ENCODE results near the gene TAS1R2. TPM values are rescaled to one million over a fixed set of nuclear protein-coding genes. Genes with fewer than 3 reads are reported as not detected.

TAS1R2 gene
- total and polyA plus RNA-seq, 9 of the 15 experiments (the other 6 are each of a cell fraction or from before 2014, with no cell fraction given): not detected

DNA sequence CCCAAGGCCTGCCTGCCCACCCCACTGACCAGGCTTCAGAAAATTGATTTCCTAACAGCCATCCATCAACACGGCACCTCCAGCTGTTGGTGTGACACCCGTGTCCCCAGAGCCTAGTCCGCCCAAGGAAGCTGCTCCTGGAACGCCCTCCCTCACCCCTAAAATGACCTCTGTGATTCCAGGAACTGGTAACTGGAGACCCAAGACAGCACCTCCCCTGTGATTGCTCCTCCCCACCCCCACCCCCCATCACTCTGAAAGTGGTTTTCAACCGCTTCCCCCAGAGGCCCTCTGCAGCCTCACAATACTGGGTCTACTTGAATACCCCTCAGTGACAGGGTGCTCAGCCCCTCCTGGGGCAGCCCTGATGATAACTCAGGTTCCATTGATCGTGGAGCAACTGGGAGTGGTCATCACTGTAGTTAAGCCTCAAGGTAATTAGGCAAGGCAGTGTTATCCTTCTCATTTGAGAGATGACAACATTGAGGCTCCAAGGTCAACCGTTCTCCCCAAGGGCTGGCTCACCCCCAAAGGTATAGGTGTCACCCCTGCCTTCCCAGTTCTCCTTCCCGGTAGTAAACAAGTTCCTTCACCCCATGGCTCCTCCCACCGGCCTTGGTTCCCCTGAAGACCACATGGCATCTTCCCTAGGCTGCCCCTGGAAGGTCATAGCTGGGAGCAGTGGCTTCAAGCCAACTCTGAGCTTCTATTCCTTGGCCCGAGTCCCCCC is 52.0 kb downstream of the TAS1R2 start (continued):
- TF ChIP-seq TCFL5 (CRISPR knock-in tag; conservative IDR thresholded peaks at IDR 0.05): no peak
- no peak for TF ChIP-seq NELFE (IDR thresholded peaks at IDR 0.05; ENCODE audit: insufficient read depth, insufficient read length)
- peak in 1 of 2 experiments; percentile 43; a peak in 1 of 4 replicates for TF ChIP-seq SRF (CRISPR knock-in tag; IDR thresholded peaks at IDR 0.05)
- no peak for TF ChIP-seq ZNF316 (IDR thresholded peaks at IDR 0.05)
- TF ChIP-seq TBP (optimal IDR thresholded peaks at IDR 0.05; ENCODE audit: low read depth, low read length): no peak
- no peak for TF ChIP-seq KDM2B (CRISPR knock-in tag; IDR thresholded peaks at IDR 0.05)
- TF ChIP-seq, protein P1, sequence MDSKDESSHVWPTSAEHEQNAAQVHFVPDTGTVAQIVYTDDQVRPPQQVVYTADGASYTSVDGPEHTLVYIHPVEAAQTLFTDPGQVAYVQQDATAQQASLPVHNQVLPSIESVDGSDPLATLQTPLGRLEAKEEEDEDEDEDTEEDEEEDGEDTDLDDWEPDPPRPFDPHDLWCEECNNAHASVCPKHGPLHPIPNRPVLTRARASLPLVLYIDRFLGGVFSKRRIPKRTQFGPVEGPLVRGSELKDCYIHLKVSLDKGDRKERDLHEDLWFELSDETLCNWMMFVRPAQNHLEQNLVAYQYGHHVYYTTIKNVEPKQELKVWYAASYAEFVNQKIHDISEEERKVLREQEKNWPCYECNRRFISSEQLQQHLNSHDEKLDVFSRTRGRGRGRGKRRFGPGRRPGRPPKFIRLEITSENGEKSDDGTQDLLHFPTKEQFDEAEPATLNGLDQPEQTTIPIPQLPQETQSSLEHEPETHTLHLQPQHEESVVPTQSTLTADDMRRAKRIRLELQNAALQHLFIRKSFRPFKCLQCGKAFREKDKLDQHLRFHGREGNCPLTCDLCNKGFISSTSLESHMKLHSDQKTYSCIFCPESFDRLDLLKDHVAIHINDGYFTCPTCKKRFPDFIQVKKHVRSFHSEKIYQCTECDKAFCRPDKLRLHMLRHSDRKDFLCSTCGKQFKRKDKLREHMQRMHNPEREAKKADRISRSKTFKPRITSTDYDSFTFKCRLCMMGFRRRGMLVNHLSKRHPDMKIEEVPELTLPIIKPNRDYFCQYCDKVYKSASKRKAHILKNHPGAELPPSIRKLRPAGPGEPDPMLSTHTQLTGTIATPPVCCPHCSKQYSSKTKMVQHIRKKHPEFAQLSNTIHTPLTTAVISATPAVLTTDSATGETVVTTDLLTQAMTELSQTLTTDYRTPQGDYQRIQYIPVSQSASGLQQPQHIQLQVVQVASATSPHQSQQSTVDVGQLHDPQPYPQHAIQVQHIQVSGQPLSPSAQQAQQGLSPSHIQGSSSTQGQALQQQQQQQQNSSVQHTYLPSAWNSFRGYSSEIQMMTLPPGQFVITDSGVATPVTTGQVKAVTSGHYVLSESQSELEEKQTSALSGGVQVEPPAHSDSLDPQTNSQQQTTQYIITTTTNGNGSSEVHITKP (IDR thresholded peaks at IDR 0.05; ENCODE audit: partially characterized antibody): no peak
- no peak for TF ChIP-seq TARDBP (IDR thresholded peaks at IDR 0.05)
- TF ChIP-seq HDAC2 (IDR thresholded peaks at IDR 0.05): peak; percentile 57
- TF ChIP-seq STAT5A (IDR thresholded peaks at IDR 0.05; ENCODE audit: borderline replicate concordance, low read length): peak; percentile 98
- no peak for TF ChIP-seq POU5F1 (IDR thresholded peaks at IDR 0.05; ENCODE audit: borderline replicate concordance, low read depth, low read length, partially characterized antibody)
- TF ChIP-seq EHMT2 (IDR thresholded peaks at IDR 0.05): peak; percentile 12; the same call in 1 of the 2 replicates
- no peak for TF ChIP-seq MEF2D (tag; conservative IDR thresholded peaks at IDR 0.05; ENCODE audit: low read depth)
- TF ChIP-seq ILF3 (IDR thresholded peaks at IDR 0.05; ENCODE audit: borderline replicate concordance): no peak
- TF ChIP-seq, protein P2, sequence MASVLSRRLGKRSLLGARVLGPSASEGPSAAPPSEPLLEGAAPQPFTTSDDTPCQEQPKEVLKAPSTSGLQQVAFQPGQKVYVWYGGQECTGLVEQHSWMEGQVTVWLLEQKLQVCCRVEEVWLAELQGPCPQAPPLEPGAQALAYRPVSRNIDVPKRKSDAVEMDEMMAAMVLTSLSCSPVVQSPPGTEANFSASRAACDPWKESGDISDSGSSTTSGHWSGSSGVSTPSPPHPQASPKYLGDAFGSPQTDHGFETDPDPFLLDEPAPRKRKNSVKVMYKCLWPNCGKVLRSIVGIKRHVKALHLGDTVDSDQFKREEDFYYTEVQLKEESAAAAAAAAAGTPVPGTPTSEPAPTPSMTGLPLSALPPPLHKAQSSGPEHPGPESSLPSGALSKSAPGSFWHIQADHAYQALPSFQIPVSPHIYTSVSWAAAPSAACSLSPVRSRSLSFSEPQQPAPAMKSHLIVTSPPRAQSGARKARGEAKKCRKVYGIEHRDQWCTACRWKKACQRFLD (CRISPR knock-in tag; IDR thresholded peaks at IDR 0.05): peak; percentile 65
- TF ChIP-seq, protein P3, sequence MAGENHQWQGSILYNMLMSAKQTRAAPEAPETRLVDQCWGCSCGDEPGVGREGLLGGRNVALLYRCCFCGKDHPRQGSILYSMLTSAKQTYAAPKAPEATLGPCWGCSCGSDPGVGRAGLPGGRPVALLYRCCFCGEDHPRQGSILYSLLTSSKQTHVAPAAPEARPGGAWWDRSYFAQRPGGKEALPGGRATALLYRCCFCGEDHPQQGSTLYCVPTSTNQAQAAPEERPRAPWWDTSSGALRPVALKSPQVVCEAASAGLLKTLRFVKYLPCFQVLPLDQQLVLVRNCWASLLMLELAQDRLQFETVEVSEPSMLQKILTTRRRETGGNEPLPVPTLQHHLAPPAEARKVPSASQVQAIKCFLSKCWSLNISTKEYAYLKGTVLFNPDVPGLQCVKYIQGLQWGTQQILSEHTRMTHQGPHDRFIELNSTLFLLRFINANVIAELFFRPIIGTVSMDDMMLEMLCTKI (IDR thresholded peaks at IDR 0.05; ENCODE audit: partially characterized antibody): no peak
- TF ChIP-seq ZNF232 (CRISPR knock-in tag; IDR thresholded peaks at IDR 0.05): no peak
- TF ChIP-seq, protein P4, sequence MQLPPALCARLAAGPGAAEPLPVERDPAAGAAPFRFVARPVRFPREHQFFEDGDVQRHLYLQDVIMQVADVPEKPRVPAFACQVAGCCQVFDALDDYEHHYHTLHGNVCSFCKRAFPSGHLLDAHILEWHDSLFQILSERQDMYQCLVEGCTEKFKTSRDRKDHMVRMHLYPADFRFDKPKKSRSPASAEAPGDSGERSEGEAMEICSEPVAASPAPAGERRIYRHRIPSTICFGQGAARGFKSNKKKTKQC (CRISPR knock-in tag; IDR thresholded peaks at IDR 0.05): no peak
- no peak for TF ChIP-seq TAF15 (IDR thresholded peaks at IDR 0.05; ENCODE audit: low read depth, low read length)
- no peak for TF ChIP-seq ZZZ3 (IDR thresholded peaks at IDR 0.05)
- no peak for TF ChIP-seq MCM2 (IDR thresholded peaks at IDR 0.05; ENCODE audit: low read depth)
- TF ChIP-seq, protein P5, sequence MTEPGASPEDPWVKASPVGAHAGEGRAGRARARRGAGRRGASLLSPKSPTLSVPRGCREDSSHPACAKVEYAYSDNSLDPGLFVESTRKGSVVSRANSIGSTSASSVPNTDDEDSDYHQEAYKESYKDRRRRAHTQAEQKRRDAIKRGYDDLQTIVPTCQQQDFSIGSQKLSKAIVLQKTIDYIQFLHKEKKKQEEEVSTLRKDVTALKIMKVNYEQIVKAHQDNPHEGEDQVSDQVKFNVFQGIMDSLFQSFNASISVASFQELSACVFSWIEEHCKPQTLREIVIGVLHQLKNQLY (CRISPR knock-in tag; conservative IDR thresholded peaks at IDR 0.05): no peak
